Keratinocyte (primary cell): Measurements from ENCODE around the gene SULT4A1.

Experiments
- CTCF ChIP-seq, 3 experiments: IDR thresholded peaks in 1 of 3; conservative IDR thresholded peaks in 1 of 3; optimal IDR thresholded peaks in 1 of 3; 2 replicates in 2 of 3; 3 replicates in 1 of 3; pipeline versions ENCODE3 to v1.5.1; 2011; ENCODE audit warnings: low read length in 3 of 3, mild to moderate bottlenecking in 3 of 3, moderate library complexity in 2 of 3, control low read depth in 1 of 3, inconsistent platforms in 1 of 3; ENCODE audit not compliant: insufficient read depth in 2 of 3; ENCODE audit errors: extremely low read depth in 1 of 3
- EZH2 ChIP-seq: IDR thresholded peaks from one replicate; pipeline ENCODE4 v1.6.1; 2012; ENCODE audit warnings: inconsistent platforms, mild to moderate bottlenecking, low read length, moderate library complexity

- TF ChIP-seq CTCF (optimal IDR thresholded peaks at IDR 0.05 in 1 of 3, IDR thresholded peaks at IDR 0.05 in 1 of 3, conservative IDR thresholded peaks at IDR 0.05 in 1 of 3; ENCODE audit: extremely low read depth in 1 of 3, insufficient read depth in 2 of 3, low read length in 3 of 3) = no peak
- no peak for TF ChIP-seq EZH2
Measured at GRCh38 chr22:43837666-43838065, 24.6 kb downstream of the SULT4A1 start.
